ELF-1 (cell line): ENCODE data around the gene USHBP1.

Experiments used
- DNase-seq: peaks from one replicate; pipeline ENCODE4 v3.0.0-alpha.2; 2016; ENCODE audit warnings: low read depth, low spot score

USHBP1 gene, protein sequence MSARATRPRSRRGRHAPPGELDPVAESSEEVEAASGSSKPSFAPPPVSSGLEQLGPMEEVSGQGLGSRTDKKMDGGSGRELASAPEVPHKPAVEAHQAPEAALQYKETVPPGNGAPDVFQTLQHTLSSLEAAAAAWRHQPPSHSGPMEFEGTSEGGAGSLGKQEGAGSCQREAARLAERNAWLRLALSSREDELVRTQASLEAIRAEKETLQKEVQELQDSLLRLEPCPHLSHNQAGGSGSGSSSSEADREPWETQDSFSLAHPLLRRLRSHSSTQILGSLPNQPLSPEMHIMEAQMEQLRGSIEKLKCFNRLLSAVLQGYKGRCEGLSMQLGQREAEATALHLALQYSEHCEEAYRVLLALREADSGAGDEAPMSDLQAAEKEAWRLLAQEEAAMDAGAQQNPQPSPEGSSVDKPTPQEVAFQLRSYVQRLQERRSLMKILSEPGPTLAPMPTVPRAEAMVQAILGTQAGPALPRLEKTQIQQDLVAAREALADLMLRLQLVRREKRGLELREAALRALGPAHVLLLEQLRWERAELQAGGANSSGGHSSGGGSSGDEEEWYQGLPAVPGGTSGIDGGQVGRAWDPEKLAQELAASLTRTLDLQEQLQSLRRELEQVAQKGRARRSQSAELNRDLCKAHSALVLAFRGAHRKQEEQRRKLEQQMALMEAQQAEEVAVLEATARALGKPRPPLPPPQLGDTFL

DNA sequence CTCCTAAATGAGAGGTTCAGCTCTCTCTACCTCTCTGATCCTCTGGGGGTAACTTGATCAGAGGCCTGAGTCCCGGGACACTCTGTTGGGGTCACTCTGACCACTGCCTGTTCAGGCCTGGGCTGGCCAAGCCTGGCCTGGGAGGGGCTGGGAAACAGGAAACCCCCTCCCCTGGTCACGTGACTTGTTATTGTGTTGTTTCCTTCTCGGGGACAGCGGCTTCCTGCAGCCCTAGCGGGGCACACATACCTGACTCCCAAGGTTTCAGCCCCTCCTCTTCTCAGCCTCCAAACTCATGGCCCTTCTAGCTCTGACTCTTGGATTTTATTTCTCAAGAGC is at the start of gene USHBP1:
Gene USHBP1 (minus strand): TSS at position 105 of the 339 bp plus-strand sequence. CDS start 446 bp downstream, outside the sequence.
- DNase-seq: peak; percentile 79

- no peak for DNase-seq
These were observed 49.6 kb upstream of the USHBP1 start for GRCh38 chr19:17314007-17314593.

DNA sequence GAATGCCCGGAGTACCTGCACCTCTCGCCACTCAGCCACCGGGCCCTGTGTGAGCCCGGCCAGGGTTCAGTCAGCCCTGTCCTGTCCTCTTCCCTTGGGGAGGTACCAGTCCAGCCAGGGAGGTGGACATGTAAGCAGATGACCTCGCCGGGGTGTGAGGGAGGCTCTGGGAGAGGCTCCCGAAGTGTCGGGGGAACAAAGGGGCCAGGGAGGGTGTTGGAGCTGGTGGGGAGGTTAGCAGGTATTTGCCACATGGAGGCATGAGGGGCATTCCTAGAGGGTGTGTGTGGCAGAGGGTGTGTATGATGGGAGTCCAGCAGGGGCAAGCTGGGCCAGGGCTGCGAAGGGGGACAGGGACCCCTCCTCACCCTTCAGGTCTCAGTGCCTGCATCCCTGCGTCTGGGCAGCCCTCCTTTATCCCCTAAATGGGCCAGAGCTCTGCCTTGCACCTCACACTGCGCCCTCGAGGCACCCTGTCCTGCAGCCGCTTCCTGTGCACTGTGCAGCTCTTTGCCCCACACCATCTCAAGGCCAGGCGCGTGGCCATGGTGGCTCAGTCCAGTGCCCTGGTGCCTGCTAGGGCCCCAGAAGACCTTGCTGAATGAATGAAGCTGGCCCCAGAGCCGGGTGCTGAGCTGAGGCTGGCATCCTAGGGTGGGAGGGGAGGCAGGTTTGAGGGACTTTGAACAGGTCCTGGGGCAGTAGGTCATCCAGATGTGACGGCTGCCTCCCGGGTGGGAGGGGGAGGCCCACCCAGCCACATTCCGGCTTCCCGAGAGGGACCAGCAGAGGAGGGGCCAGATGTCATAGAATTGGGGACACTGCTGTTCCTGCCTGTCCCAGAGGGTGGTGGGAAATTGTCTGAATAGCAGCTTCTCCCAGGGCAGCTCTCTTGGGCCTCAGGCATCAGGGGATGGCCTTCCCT is 47.9 kb upstream of the USHBP1 start:
- no peak for DNase-seq

GRCh38 chr19:17311455-17312188 is 47.1 kb upstream of the USHBP1 start:
- peak; percentile 86 for DNase-seq

GRCh38 chr19:17309965-17310461 is 45.5 kb upstream of the USHBP1 start:
- no peak for DNase-seq

DNA sequence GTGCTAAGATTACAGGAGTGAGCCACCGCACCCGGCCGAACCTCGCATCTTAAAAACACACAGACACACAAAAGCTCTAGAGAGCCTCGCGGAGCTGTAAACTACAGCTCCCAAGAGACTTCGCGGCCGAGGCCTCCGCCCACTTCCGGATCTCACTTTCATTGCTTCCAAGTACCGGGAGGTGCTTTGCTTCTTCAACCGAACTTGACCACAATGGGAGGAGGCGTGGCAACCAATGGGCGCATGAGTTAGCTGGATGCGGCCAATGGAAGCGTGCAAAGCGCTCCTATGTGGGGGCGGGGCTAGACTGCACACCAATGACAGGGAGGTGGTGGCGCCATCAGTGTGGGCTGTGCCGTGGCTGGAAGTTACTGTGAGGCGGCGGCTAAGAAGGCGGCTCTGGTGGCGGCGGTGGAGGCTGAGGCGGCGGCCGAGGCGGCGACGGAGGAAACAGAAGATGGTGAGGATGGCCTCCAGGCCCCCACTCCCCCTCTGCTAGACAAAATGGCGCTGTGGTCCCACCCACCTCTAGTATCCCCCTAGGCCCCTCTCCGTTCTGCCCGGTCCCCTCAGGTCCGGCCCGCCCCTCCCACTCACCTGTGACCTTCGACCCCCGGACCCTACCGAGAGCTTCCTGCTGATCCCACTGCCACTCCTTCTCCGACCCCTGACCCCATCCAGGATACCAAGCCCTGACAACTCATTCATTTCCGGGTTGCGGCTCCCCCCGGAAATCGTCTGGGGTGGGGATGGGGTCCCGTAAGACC is 44.8 kb upstream of the USHBP1 start, which contains the start of gene DDA1:
Gene DDA1 (plus strand): TSS at position 366 of the 767 bp plus-strand sequence. CDS start 92 bp downstream, at position 458.
- DNase-seq: peak; percentile 99

DNA sequence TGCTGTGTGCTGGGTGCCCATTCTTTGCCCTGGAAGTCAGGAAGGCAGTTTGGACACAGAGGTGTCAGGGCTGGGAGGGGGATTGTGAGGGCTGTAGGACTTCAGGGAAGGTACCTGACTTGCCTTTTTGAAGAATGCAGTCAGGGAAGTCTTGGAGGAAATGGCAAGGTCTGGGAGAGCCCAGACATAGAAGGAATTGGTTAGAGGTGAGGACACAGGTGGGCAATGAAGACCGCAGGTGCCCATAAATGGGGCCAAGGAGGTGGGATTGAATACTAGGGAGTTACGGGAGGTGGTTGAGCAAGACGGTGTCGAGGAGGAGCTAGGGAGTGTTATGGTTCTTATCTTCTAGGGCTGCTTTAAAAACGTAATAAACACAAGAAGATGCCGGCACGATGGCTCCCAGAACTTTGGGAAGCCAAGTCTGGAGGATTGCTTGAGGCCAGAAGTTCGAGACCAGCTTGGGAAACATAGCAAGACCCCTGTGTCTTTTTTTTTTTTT is 43.4 kb upstream of the USHBP1 start:
- no peak for DNase-seq

DNA sequence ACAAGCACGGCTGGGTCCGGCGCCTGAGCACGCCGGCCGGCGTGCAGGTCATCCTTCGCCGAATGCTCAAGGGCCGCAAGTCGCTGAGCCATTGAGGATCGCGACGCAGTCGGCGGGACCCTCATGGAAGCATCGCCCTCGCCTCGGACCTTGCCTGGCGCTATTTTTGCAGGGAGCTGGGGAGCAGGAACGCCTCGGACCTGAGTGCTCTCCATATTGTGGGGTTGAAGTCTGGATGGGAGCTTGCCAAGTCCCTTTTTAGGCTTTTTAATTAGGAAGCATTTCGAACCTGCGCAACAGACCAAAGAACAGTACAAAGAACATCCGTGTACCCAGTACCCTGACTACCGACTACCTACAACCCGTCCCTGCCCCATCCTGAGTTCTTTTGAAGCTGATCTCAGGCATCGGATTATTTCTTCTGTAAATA is 41.8 kb upstream of the USHBP1 start:
- no peak for DNase-seq

GRCh38 chr19:17305517-17306284 is 41.2 kb upstream of the USHBP1 start, which contains the start of gene MRPL34:
Gene MRPL34, plus strand, starts transcription at chr19:17305872. Its CDS starts 21 bp downstream, at chr19:17305893.
- DNase-seq: peak; percentile 100

DNA sequence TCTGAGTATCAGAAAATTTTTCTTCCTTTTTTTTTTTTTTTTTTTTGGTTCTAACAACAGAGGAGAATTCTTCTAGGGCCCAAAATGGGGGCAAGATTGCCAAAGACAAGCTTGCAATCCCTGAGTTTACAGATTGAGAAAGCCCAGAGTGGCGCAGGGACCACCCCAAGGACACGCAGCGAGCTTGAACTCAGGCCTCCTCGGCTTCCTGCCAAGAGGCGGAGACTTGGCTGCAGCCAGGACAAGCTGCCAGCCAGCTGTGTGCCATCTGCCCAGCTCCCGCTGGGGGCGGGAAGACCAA is 40.6 kb upstream of the USHBP1 start:
- DNase-seq: no peak

GRCh38 chr19:17304386-17305215 is 40.1 kb upstream of the USHBP1 start:
- DNase-seq: no peak

DNA sequence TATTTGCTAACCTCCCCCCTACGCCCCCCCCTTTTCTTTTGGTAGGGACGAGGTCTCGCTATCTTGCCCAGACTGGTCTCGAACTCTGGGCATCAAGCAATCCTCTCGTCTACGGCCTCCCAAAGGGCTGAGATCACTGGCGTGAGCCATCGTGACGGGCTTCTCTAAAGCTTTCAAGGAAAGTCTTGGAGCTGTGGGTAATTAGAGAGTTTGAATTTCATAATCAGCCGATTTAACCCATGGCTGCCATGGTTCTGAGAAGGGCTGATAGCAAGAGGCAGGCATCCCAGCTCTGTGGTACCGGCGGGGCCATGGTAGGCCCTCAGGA is 39.4 kb upstream of the USHBP1 start:
- no peak for DNase-seq

GRCh38 chr19:17303167-17303939 is 38.8 kb upstream of the USHBP1 start, which contains the start of gene ABHD8:
Gene ABHD8, minus strand, starts transcription at chr19:17303425. Its CDS starts 1,809 bp downstream, at chr19:17301616.
- peak; percentile 98 for DNase-seq

GRCh38 chr19:17302391-17303166 is 38.0 kb upstream of the USHBP1 start:
- peak; percentile 57 for DNase-seq

GRCh38 chr19:17300992-17301619 is 36.6 kb upstream of the USHBP1 start:
- DNase-seq: no peak

GRCh38 chr19:17296976-17297375 is 32.4 kb upstream of the USHBP1 start:
- DNase-seq: peak; percentile 49
